Activated CD4-positive, alpha-beta memory T cell treated with anti-CD3 and anti-CD28 coated beads, Interleukin-2, amount 10 ng/mL, durations not matched to agents 7 days and 5 days (primary cell): Measurements from ENCODE around the gene SHMT2. TPM values are rescaled to one million over a fixed set of nuclear protein-coding genes. Genes with fewer than 3 reads are reported as not detected.

ENCODE experiments used
- CTCF ChIA-PET: fragments of 350-600 bp; sonication (Branson Sonifier 250); formaldehyde crosslinking; loops from one replicate; lab custom pipeline; 2021; ENCODE audit warnings: antibody characterized with exemption, inconsistent platforms; lab: Charles Lee
- POLR2A ChIA-PET: fragments of 350-600 bp; sonication (Branson Sonifier 250); formaldehyde crosslinking; loops from one replicate; lab custom pipeline; 2021; ENCODE audit warnings: antibody characterized with exemption; lab: Charles Lee
- DNase-seq: peaks from one replicate; pipeline ENCODE4 v3.0.0-alpha.2; 2020
- H3K27ac Mint-ChIP-seq: one replicate; pipeline ENCODE4 v1.8.0; 2021; ENCODE audit warnings: mild to moderate bottlenecking, mixed read lengths
- H3K27me3 Mint-ChIP-seq: one replicate; pipeline ENCODE4 v1.8.0; 2021; ENCODE audit warnings: mixed read lengths
- H3K36me3 Mint-ChIP-seq: one replicate; pipeline ENCODE4 v1.8.0; 2021; ENCODE audit warnings: low read depth, mixed read lengths
- H3K4me1 Mint-ChIP-seq: one replicate; pipeline ENCODE4 v1.8.0; 2021; ENCODE audit warnings: mixed read lengths
- H3K4me3 Mint-ChIP-seq: one replicate; pipeline ENCODE4 v1.8.0; 2021; ENCODE audit warnings: mild to moderate bottlenecking, mixed read lengths
- H3K9me3 Mint-ChIP-seq: one replicate; pipeline ENCODE4 v1.8.0; 2021; ENCODE audit warnings: mixed read lengths
- total RNA-seq, 2 experiments: library from RNA; stranded (reverse); gene quantifications; one replicate each; pipeline ENCODE4 v1.2.3, GENCODE V29; 2021

The SHMT2 gene
- total RNA-seq, 2 experiments from 2014 or later: 224 to 244 TPM

GRCh38 chr12:57254506-57255280 lies 25.2 kb downstream of the SHMT2 start:
- CTCF ChIA-PET: interaction anchor here (1.5 kb wide), 1 partner anchor 23 kb away, joined by 6 read pairs; no protein-coding TSS in a partner anchor
- Mint-ChIP-seq H3K4me1 (no peaks in the 10 kb centered on the region), H3K9me3 (no peaks in the 10 kb centered on the region), H3K4me3 (no peak overlapping the region), H3K27ac (no peak overlapping the region), H3K27me3 (no peaks in the 10 kb centered on the region), H3K36me3 (peaks cover 13% of the 10 kb centered on the region)
- POLR2A ChIA-PET: no interaction called here
- no peak for DNase-seq

DNA sequence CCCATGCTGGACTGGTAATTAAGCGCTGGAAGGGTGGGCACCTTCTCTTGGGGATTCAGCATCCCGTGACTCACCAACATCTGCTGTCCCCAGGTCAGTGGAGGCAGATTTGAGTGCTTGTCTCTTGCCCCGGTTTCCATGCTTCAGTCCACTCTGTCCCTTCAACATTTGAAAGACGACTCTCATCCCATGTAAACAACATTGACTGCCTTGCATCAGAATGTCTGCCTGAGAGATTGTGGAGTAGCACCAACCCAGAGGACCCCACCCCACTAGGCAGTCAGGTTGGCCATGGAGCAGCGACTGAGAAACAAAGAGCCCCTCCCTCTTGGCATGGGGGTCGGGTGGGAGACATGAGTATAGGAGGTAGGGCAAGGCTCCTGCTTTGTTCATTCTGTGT lies 26.4 kb downstream of the SHMT2 start:
- CTCF ChIA-PET: interaction anchor here (1.5 kb wide), 1 partner anchor 21 kb away, joined by 6 read pairs; no protein-coding TSS in a partner anchor

GRCh38 chr12:57258977-57259970 lies 29.8 kb downstream of the SHMT2 start:
- no peaks in the 10 kb centered on the region for H3K27me3 Mint-ChIP-seq
- DNase-seq: no peak
- H3K4me3 Mint-ChIP-seq: no peak overlapping the region
- ChIA-PET POLR2A (interaction anchor here (2.0 kb wide), 1 partner anchor 8 kb away, joined by 5 read pairs; the partner anchor contains the start of gene STAC3), CTCF (interaction anchor here (0.7 to 1.2 kb wide), 3 partner anchors 17 to 193 kb away, joined by 3 to 5 read pairs (median 4); no protein-coding TSS in a partner anchor)
- peaks cover 4% of the 10 kb centered on the region for H3K4me1 Mint-ChIP-seq
- H3K9me3 Mint-ChIP-seq: no peaks in the 10 kb centered on the region
- peaks cover 25% of the 10 kb centered on the region for H3K36me3 Mint-ChIP-seq
- H3K27ac Mint-ChIP-seq: no peak overlapping the region

More for the DNA sequence above, 26.4 kb downstream of the SHMT2 start:
- POLR2A ChIA-PET: no interaction called here
- peaks cover 21% of the 10 kb centered on the region for H3K36me3 Mint-ChIP-seq
- H3K4me3 Mint-ChIP-seq: no peak overlapping the region
- DNase-seq: no peak
- no peak overlapping the region for H3K27ac Mint-ChIP-seq
- H3K4me1 Mint-ChIP-seq: no peaks in the 10 kb centered on the region
- no peaks in the 10 kb centered on the region for H3K27me3 Mint-ChIP-seq
- no peaks in the 10 kb centered on the region for H3K9me3 Mint-ChIP-seq

DNA sequence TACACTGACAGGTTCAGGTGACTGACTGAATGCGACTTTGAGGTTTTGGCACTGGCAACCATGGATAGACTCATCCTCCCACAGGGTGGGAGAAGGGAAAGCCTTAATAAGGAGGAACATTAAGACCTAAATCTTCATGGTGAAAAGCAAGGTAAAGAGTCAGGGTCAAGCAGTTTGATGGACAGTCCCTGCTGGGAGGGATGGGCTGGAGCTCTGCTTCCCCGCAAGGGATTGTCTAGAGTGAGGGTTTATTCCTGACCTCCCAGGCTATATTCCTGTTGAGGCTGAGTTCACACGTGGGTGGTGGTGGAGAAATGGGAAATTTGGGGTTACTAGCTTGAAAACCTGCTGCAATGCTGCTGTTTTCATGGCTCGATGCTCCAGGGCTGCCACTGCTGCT lies 30.9 kb downstream of the SHMT2 start:
- ChIA-PET POLR2A (interaction anchor here (2.0 kb wide), 1 partner anchor 9 kb away, joined by 5 read pairs; the partner anchor contains the start of gene STAC3), CTCF (interaction anchor here (0.7 to 1.8 kb wide), 7 partner anchors 9 to 195 kb away, joined by 3 to 10 read pairs (median 5); partner anchors contain the start of genes INHBE and STAC3)
- DNase-seq: no peak
- H3K27me3 Mint-ChIP-seq: no peaks in the 10 kb centered on the region
- H3K4me1 Mint-ChIP-seq: peaks cover 4% of the 10 kb centered on the region
- no peak overlapping the region for H3K4me3 Mint-ChIP-seq
- no peak overlapping the region for H3K27ac Mint-ChIP-seq
- peaks cover 23% of the 10 kb centered on the region for H3K36me3 Mint-ChIP-seq
- H3K9me3 Mint-ChIP-seq: no peaks in the 10 kb centered on the region

DNA sequence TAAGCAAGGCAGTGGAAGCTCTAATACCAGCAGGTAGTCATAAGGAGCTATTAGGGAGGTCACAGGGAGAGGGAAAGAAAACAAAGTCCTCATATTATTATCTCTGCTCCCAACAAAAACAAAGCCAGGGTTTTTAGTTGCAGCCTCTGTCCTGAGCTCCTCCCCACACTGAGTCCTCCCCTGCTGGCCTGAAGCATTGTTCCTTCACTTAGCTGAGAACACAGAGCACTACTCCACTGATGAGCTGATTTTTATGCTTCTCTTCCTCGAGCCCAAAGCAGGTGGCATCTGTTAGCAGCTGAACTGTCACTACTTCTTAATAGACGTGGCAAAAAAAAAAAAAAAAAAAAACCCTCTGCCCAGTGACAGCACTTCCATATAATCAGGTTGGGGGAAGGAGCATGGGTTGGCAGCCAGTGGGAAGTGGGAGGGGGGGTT lies 31.9 kb downstream of the SHMT2 start:
- Mint-ChIP-seq H3K4me1 (peaks cover 4% of the 10 kb centered on the region), H3K36me3 (peaks cover 20% of the 10 kb centered on the region), H3K9me3 (no peaks in the 10 kb centered on the region), H3K4me3 (no peak overlapping the region), H3K27ac (no peak overlapping the region), H3K27me3 (no peaks in the 10 kb centered on the region)
- no peak for DNase-seq
- POLR2A ChIA-PET: no interaction called here
- CTCF ChIA-PET: interaction anchor here (0.7 to 5.2 kb wide), 9 partner anchors 10 to 197 kb away, joined by 3 to 29 read pairs (median 5); partner anchors contain the start of genes INHBE, SHMT2 and STAC3

GRCh38 chr12:57262126-57262822 lies 32.8 kb downstream of the SHMT2 start:
- no peaks in the 10 kb centered on the region for H3K9me3 Mint-ChIP-seq
- POLR2A ChIA-PET: no interaction called here
- CTCF ChIA-PET: interaction anchor here (1.0 to 5.2 kb wide), 7 partner anchors 10 to 197 kb away, joined by 4 to 29 read pairs (median 7); partner anchors contain the start of gene INHBE

DNA sequence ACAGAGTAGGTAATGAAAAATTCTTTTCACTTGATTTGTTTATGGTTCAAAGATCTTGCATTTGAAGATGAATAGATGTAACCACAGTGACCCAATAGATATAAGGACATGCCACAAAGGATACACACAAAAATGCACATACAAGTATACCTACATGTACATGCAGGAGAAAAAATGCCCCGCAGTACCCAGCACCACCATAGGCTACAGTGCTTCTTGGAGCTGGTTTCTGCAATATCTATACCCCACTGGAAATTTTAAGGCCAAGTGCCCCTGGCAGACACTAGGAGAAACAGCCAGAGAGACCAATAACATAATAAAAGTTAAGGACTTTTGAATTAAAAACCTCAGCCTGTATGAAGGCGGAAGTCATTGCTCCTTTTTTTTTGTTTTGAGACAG lies 33.6 kb downstream of the SHMT2 start:
- Mint-ChIP-seq H3K36me3 (peaks cover 29% of the 10 kb centered on the region), H3K4me1 (peaks cover 4% of the 10 kb centered on the region), H3K27ac (no peak overlapping the region), H3K9me3 (no peaks in the 10 kb centered on the region), H3K4me3 (no peak overlapping the region), H3K27me3 (no peaks in the 10 kb centered on the region)
- ChIA-PET CTCF (interaction anchor here (1.3 to 5.2 kb wide), 6 partner anchors 10 to 196 kb away, joined by 3 to 29 read pairs (median 10); partner anchors contain the start of gene GLI1), POLR2A (no interaction called here)
- DNase-seq: no peak

More at GRCh38 chr12:57262126-57262822, 32.8 kb downstream of the SHMT2 start:
- peaks cover 4% of the 10 kb centered on the region for H3K4me1 Mint-ChIP-seq
- no peak overlapping the region for H3K27ac Mint-ChIP-seq
- no peak for DNase-seq
- H3K4me3 Mint-ChIP-seq: no peak overlapping the region
- H3K36me3 Mint-ChIP-seq: peaks cover 26% of the 10 kb centered on the region
- H3K27me3 Mint-ChIP-seq: no peaks in the 10 kb centered on the region

DNA sequence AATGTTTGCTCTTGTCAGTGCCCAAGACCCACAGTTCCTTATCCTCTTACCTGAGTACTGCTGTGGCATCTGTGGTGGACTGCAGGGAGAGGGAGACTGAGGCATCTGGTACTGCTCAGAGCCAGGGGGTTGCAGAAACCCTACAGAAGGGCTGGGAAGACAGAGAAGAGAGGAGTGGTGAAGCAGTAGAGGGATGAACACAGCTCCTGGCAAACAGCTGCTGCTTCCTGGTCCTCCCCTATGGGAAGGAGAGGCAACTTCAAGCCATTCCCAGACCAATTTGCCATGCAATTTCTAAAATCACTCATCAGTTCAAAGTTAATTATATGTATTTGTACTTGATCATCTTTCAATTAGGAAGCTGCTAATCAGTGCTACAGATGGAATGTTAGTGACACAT lies 37.2 kb downstream of the SHMT2 start:
- POLR2A ChIA-PET: no interaction called here
- Mint-ChIP-seq H3K27ac (no peak overlapping the region), H3K27me3 (no peaks in the 10 kb centered on the region), H3K36me3 (peaks cover 27% of the 10 kb centered on the region), H3K9me3 (no peaks in the 10 kb centered on the region), H3K4me1 (peaks cover 4% of the 10 kb centered on the region), H3K4me3 (no peak overlapping the region)
- DNase-seq: no peak
- CTCF ChIA-PET: interaction anchor here (0.5 to 4.7 kb wide), 4 partner anchors 37 to 308 kb away, joined by 3 to 28 read pairs (median 3); partner anchors contain the start of gene SHMT2

DNA sequence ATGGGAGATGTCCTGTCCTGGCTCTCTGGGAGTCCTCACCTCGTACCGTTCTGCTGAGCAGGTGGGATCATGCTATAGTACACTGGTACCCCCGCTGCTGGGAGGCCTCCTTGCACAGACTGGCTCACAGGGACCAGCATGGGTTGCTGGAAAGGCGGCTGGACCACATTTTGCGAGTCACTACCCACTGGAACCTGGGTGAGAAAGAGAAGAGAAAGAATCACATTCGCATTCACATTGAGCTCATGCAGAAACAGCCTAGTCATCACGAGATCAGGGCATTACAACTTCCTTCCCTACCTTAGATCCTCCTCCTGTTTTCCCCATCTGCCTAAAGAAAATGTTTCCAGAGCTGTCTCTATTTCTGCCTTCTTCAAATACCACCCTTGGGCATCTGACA lies 38.8 kb downstream of the SHMT2 start:
- Mint-ChIP-seq H3K4me1 (peaks cover 4% of the 10 kb centered on the region), H3K27ac (no peak overlapping the region), H3K4me3 (no peak overlapping the region), H3K36me3 (peaks cover 34% of the 10 kb centered on the region), H3K9me3 (no peaks in the 10 kb centered on the region), H3K27me3 (no peaks in the 10 kb centered on the region)
- CTCF ChIA-PET: interaction anchor here (1.7 kb wide), 1 partner anchor 9 kb away, joined by 4 read pairs; no protein-coding TSS in a partner anchor
- DNase-seq: no peak
- POLR2A ChIA-PET: no interaction called here

DNA sequence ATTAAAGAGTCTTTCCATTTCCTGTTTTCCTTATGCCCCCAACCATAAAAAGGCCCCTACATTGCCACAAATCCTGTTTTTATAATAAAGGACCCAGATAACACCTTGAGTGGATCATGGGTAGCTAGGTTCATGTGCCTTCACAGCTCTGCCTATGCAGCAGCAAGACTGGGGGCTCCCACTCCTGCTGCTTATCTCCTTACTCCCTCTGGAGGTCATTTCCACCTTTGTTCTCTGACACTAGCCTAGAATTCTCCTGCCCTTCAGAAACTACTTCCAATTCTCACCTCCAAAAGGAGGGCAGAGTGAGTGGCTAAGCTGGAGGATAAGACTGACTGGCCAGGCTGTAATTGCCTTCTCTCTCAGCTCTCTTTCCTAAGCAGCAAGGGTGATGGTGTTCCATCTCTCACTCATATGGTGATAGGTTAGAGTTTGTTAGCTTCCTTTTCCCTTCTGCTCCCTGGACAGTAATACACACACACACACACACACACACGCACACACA lies 41.5 kb downstream of the SHMT2 start:
- H3K36me3 Mint-ChIP-seq: peaks cover 49% of the 10 kb centered on the region
- ChIA-PET CTCF (interaction anchor here (0.6 to 1.6 kb wide), 4 partner anchors 166 to 205 kb away, joined by 3 to 4 read pairs (median 3); no protein-coding TSS in a partner anchor), POLR2A (no interaction called here)
- no peak for DNase-seq
- H3K4me1 Mint-ChIP-seq: peaks cover 2% of the 10 kb centered on the region
- no peak overlapping the region for H3K27ac Mint-ChIP-seq
- no peak overlapping the region for H3K4me3 Mint-ChIP-seq
- H3K9me3 Mint-ChIP-seq: no peaks in the 10 kb centered on the region
- H3K27me3 Mint-ChIP-seq: no peaks in the 10 kb centered on the region

- Mint-ChIP-seq H3K4me3 (no peak overlapping the region), H3K4me1 (peaks cover 2% of the 10 kb centered on the region), H3K27me3 (no peaks in the 10 kb centered on the region), H3K9me3 (no peaks in the 10 kb centered on the region), H3K36me3 (peaks cover 50% of the 10 kb centered on the region), H3K27ac (no peak overlapping the region)
- ChIA-PET POLR2A (no interaction called here), CTCF (interaction anchor here (0.5 to 2.1 kb wide), 8 partner anchors 9 to 768 kb away, joined by 3 to 8 read pairs (median 4); no protein-coding TSS in a partner anchor)
- DNase-seq: no peak
Observed at GRCh38 chr12:57272337-57273151, 43.0 kb downstream of the SHMT2 start.
